Endothelial cell of umbilical vein (primary cell): ENCODE data around the gene NPLOC4. TPM values are rescaled to one million over a fixed set of nuclear protein-coding genes. Genes with fewer than 3 reads are reported as not detected.

Experiments
- BruUV-seq: library from RNA; stranded (reverse); fragments of 400-500 nt; replicated peaks from 2 replicates; lab custom pipeline; 2021; lab: Mats Ljungman, UMichigan
- CTCF ChIA-PET: fragments of 300-600, 350-600 bp; sonication (Branson Sonifier 250); formaldehyde crosslinking; loops from one replicate; lab custom pipeline; 2021; ENCODE audit warnings: antibody characterized with exemption, inconsistent platforms; lab: Charles Lee
- POLR2A ChIA-PET: fragments of 300-600, 350-600 bp; sonication (Branson Sonifier 250); formaldehyde crosslinking; loops from one replicate; lab custom pipeline; 2021; ENCODE audit warnings: antibody characterized with exemption, inconsistent platforms; lab: Charles Lee
- DNase-seq: peaks from one replicate; pipeline ENCODE4 v3.0.0-alpha.2; 2011; ENCODE audit warnings: low read depth, low spot score
- FAIRE-seq: peaks from 2 replicates; lab custom pipeline; 2011; peaks lifted over from hg19 to GRCh38; lab: Jason Lieb, UNC
- H2AFZ ChIP-seq: 2 replicates; pipeline ENCODE4 v1.6.0; 2012; ENCODE audit warnings: low read depth, low read length, control low read depth, inconsistent platforms
- H3K27ac ChIP-seq: 2 replicates; pipeline ENCODE4 v1.5.1; 2011; ENCODE audit warnings: low read depth, mild to moderate bottlenecking, control low read depth, low read length, moderate library complexity; ENCODE audit not compliant: insufficient read depth
- H3K27me3 ChIP-seq, 2 experiments: 2 replicates each; pipeline versions ENCODE4 v1.6.0 to v1.6.1; 2011; ENCODE audit warnings: low read length in 2 of 2, mixed read lengths in 1 of 2; ENCODE audit not compliant: control insufficient read depth in 2 of 2, insufficient read depth in 2 of 2
- H3K36me3 ChIP-seq, 2 experiments: 2 replicates in 1 of 2; 3 replicates in 1 of 2; pipeline ENCODE4 v1.5.1; 2011; ENCODE audit warnings: low read length in 2 of 2, mild to moderate bottlenecking in 1 of 2, moderate library complexity in 1 of 2; ENCODE audit not compliant: control insufficient read depth in 2 of 2, insufficient read depth in 2 of 2; ENCODE audit errors: extremely low read depth in 1 of 2
- H3K4me1 ChIP-seq: 3 replicates; pipeline ENCODE4 v1.5.1; 2011; ENCODE audit warnings: mild to moderate bottlenecking, low read length; ENCODE audit not compliant: control insufficient read depth, insufficient read depth; ENCODE audit errors: extremely low read depth
- H3K4me2 ChIP-seq: 2 replicates; pipeline ENCODE4 v1.6.1; 2011; ENCODE audit warnings: low read length, control low read depth, mixed read lengths; ENCODE audit not compliant: insufficient read depth
- H3K4me3 ChIP-seq, 3 experiments: fragments of 200-600 bp in 1 of 3; sonication (generic), shearing (Covaris generic) in 1 of 3; replicated peaks in 1 of 3; 2 replicates each; pipeline ENCODE4 v1.5.1; 2011 to 2016; ENCODE audit warnings: control low read depth in 3 of 3, low read length in 3 of 3, mild to moderate bottlenecking in 2 of 3, inconsistent platforms in 1 of 3, low read depth in 1 of 3, moderate library complexity in 1 of 3; ENCODE audit not compliant: insufficient read depth in 1 of 3
- H3K79me2 ChIP-seq: 2 replicates; pipeline ENCODE4 v1.6.0; 2012; ENCODE audit warnings: low read length, inconsistent platforms; ENCODE audit not compliant: control insufficient read depth, insufficient read depth
- H3K9ac ChIP-seq: replicated peaks from 2 replicates; pipeline ENCODE3; 2011; ENCODE audit warnings: low read length, control low read depth; ENCODE audit not compliant: insufficient read depth; ENCODE audit errors: extremely low read depth
- H3K9me1 ChIP-seq: replicated peaks from 3 replicates; pipeline ENCODE4 v1.6.0; 2011; ENCODE audit warnings: mild to moderate bottlenecking, low read length; ENCODE audit not compliant: control insufficient read depth, insufficient read depth; ENCODE audit errors: extremely low read depth
- H3K9me3 ChIP-seq: replicated peaks from 2 replicates; pipeline ENCODE4 v1.5.1; 2012; ENCODE audit warnings: low read length, inconsistent platforms; ENCODE audit not compliant: control insufficient read depth, insufficient read depth
- H4K20me1 ChIP-seq: replicated peaks from 2 replicates; pipeline ENCODE3; 2011; ENCODE audit warnings: mild to moderate bottlenecking, low read length; ENCODE audit not compliant: control insufficient read depth, insufficient read depth; ENCODE audit errors: extremely low read depth
- CTCF ChIP-seq, 2 donors: IDR thresholded peaks; 1 replicate in 1 of 2; 2 replicates in 1 of 2; pipeline ENCODE4 v1.5.1; 2011; ENCODE audit warnings: low read length in 2 of 2, mild to moderate bottlenecking in 2 of 2, moderate library complexity in 2 of 2, control low read depth in 1 of 2, inconsistent platforms in 1 of 2, low read depth in 1 of 2; ENCODE audit not compliant: insufficient read depth in 1 of 2; ENCODE audit errors: extremely low read depth in 1 of 2
- EZH2 ChIP-seq: IDR thresholded peaks from 2 replicates; pipeline ENCODE4 v1.6.1; 2012; ENCODE audit warnings: borderline replicate concordance, low read depth, mild to moderate bottlenecking, moderate library complexity, low read length, inconsistent platforms; ENCODE audit not compliant: severe bottlenecking
- FOS ChIP-seq: IDR thresholded peaks from 2 replicates; pipeline ENCODE4 v1.6.1; 2011; ENCODE audit warnings: mild to moderate bottlenecking, low read length, moderate library complexity, borderline replicate concordance; ENCODE audit not compliant: insufficient read depth
- GATA2 ChIP-seq: IDR thresholded peaks from 2 replicates; pipeline ENCODE4 v1.7.0; 2011; ENCODE audit warnings: low read depth, mild to moderate bottlenecking, moderate library complexity, mixed read lengths, low read length; ENCODE audit not compliant: insufficient read length, insufficient read depth
- JUN ChIP-seq: IDR thresholded peaks from 2 replicates; pipeline ENCODE4 v1.6.1; 2011; ENCODE audit warnings: borderline replicate concordance, low read depth; ENCODE audit not compliant: insufficient read length, insufficient read depth
- MAX ChIP-seq: IDR thresholded peaks from 2 replicates; pipeline ENCODE4 v1.6.1; 2011; ENCODE audit not compliant: insufficient read depth, insufficient read length
- MYC ChIP-seq: IDR thresholded peaks from one replicate; pipeline ENCODE4 v1.6.1; 2011; ENCODE audit warnings: mild to moderate bottlenecking, low read depth, low read length
- POLR2A ChIP-seq: IDR thresholded peaks from 2 replicates; pipeline ENCODE4 v1.6.1; 2012; ENCODE audit warnings: low read depth, mild to moderate bottlenecking, control low read depth, low read length
- POLR2AphosphoS5 ChIP-seq: IDR thresholded peaks from 2 replicates; pipeline ENCODE4 v1.6.1; 2012; ENCODE audit warnings: low read depth, mild to moderate bottlenecking, control low read depth, low read length, moderate library complexity; ENCODE audit not compliant: insufficient read depth
- dilution Hi-C: fragments of 300-500 bp; cut with MboI; formaldehyde crosslinking; loops from one replicate; pipeline ENCODE4 v1.15.0; 2019; ENCODE audit warnings: low sequenced_read_pairs; ENCODE audit not compliant: extremely low pct_ligation_motif_present
- intact Hi-C: fragments of 100-400 bp; cut with micrococcal nuclease; formaldehyde crosslinking; loops from one replicate; pipeline ENCODE4 v1.10.0; 2022
- polyA plus RNA-seq, 4 experiments: library from polyadenylated mRNA; depleted of rRNA in 3 of 4; stranded (reverse) in 3 of 4; unstranded in 1 of 4; fragments of >200 nt; gene quantifications; 2 replicates each; pipeline versions ENCODE4 v1.2.1 to v1.2.3, GENCODE V29; 2011 to 2012; ENCODE audit warnings: missing spikeins in 1 of 4
- total RNA-seq: library from RNA; stranded (reverse); gene quantifications from 2 replicates; pipeline ENCODE4 v1.2.3, GENCODE V29; 2021

Gene NPLOC4
- total and polyA plus RNA-seq, 2 donors (not counting 3 experiments of a cell fraction or from before 2014, with no cell fraction given), result 150 to 175 TPM

DNA sequence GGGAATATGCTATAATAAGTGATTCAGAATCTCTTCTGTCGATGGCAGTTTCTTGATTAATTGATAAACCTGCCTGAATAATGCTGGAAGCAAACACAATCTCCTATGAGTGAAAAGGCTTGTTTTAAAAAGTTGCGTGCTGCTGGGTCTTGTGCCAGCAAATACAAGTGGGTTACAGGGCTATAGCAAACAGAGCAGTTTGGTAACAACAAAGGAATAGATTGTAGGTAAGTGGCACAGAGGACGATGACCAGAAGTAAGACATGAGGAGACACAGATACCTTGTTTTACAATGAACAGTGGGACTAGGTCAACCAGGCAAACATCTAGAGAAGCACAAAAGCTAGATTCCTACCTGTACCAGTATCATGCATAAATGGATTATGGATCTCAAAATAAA lies 61.1 kb downstream of the NPLOC4 start:
- intact Hi-C loops, result loop anchor here (1.0 to 2.0 kb wide), 2 partner anchors 10 to 23 kb away; partner anchors contain the start of gene FAAP100
- no peaks in the 10 kb centered on the region for H3K27me3 ChIP-seq
- peaks cover 44% of the 10 kb centered on the region for H3K79me2 ChIP-seq
- no peak for TF ChIP-seq GATA2
- TF ChIP-seq MAX, result no peak
- no peak for TF ChIP-seq MYC
- TF ChIP-seq CTCF (IDR thresholded peaks at IDR 0.05; ENCODE audit: extremely low read depth in 1 of 2, insufficient read depth in 1 of 2, low read depth in 1 of 2, low read length in 2 of 2), result no peak
- TF ChIP-seq POLR2AphosphoS5, result no peak
- TF ChIP-seq FOS, result no peak
- TF ChIP-seq JUN, result no peak
- TF ChIP-seq EZH2, result no peak
- no peak for TF ChIP-seq POLR2A
- ChIA-PET POLR2A (interaction anchor here (1.0 to 1.5 kb wide), 4 partner anchors 9 to 23 kb away, joined by 3 to 13 read pairs (median 4); partner anchors contain the start of gene FAAP100), CTCF (interaction anchor here (1.9 to 2.7 kb wide), 3 partner anchors 9 to 25 kb away, joined by 7 to 18 read pairs (median 8); no protein-coding TSS in a partner anchor)
- no TSS peak for BruUV-seq
- H4K20me1 ChIP-seq, result no peaks in the 10 kb centered on the region
- H2AFZ ChIP-seq, result no peak overlapping the region
- no peak for DNase-seq
- H3K4me3 ChIP-seq, result no peak overlapping the region
- dilution Hi-C loops, result no loop called here
- peaks cover 22 to 23% of the 10 kb centered on the region in 2 experiments for H3K36me3 ChIP-seq
- H3K4me2 ChIP-seq, result peak overlapping the region; percentile 75
- peak overlapping the region; percentile 47 for H3K9ac ChIP-seq
- no peaks in the 10 kb centered on the region for H3K9me1 ChIP-seq
- H3K4me1 ChIP-seq, result peaks cover 27% of the 10 kb centered on the region
- no peak for FAIRE-seq
- H3K27ac ChIP-seq, result peak overlapping the region; percentile 81
- no peaks in the 10 kb centered on the region for H3K9me3 ChIP-seq
